Smooth muscle cell (in vitro differentiated cells): ENCODE measurements around the gene CACNG7. TPM values are rescaled to one million over a fixed set of nuclear protein-coding genes. Genes with fewer than 3 reads are reported as not detected.

Experiments used
- DNase-seq: peaks from one replicate; lab custom pipeline; 2025; ENCODE audit not compliant: unreplicated experiment; lab: John Stamatoyannopoulos, UW
- H2AFZ ChIP-seq: fragments of 200-600 bp; sonication (generic); 2 replicates; pipeline ENCODE4 v1.6.0; 2016; ENCODE audit warnings: antibody characterized with exemption, low read depth, mild to moderate bottlenecking
- H3F3A ChIP-seq: fragments of 200-600 bp; sonication (generic); 2 replicates; pipeline ENCODE4 v1.6.0; 2017; ENCODE audit warnings: antibody characterized with exemption, low read depth
- H3K27ac ChIP-seq: fragments of 200-600 bp; sonication (generic); 2 replicates; pipeline ENCODE4 v1.5.1; 2016; ENCODE audit warnings: low read depth, mild to moderate bottlenecking
- H3K27me3 ChIP-seq: fragments of 200-600 bp; sonication (generic); 2 replicates; pipeline ENCODE4 v1.6.1; 2016; ENCODE audit warnings: low read depth, mild to moderate bottlenecking
- H3K36me3 ChIP-seq: fragments of 200-600 bp; sonication (generic); 2 replicates; pipeline ENCODE4 v1.5.1; 2016; ENCODE audit warnings: low read depth
- H3K4me1 ChIP-seq: fragments of 200-600 bp; sonication (generic); 2 replicates; pipeline ENCODE4 v1.5.1; 2016; ENCODE audit warnings: low read depth
- H3K4me2 ChIP-seq: fragments of 200-600 bp; sonication (generic); 2 replicates; pipeline ENCODE4 v1.6.0; 2016; ENCODE audit warnings: mild to moderate bottlenecking
- H3K4me3 ChIP-seq: fragments of 200-600 bp; sonication (generic); 2 replicates; pipeline ENCODE4 v1.5.1; 2016; ENCODE audit warnings: mild to moderate bottlenecking
- H3K79me2 ChIP-seq: fragments of 200-600 bp; sonication (generic); 2 replicates; pipeline ENCODE4 v1.6.0; 2016; ENCODE audit warnings: low read depth, mild to moderate bottlenecking
- H3K9ac ChIP-seq: fragments of 200-600 bp; sonication (generic); 2 replicates; pipeline ENCODE4 v1.6.0; 2016; ENCODE audit warnings: low read depth
- H3K9me3 ChIP-seq: fragments of 200-600 bp; sonication (generic); replicated peaks from 2 replicates; pipeline ENCODE4 v1.5.1; 2016; ENCODE audit warnings: low read depth
- H4K20me1 ChIP-seq: fragments of 200-600 bp; sonication (generic); 2 replicates; pipeline ENCODE4 v1.6.0; 2016; ENCODE audit warnings: low read depth
- CTCF ChIP-seq: fragments of 200-600 bp; sonication (generic); IDR thresholded peaks from 2 replicates; pipeline ENCODE4 v1.5.1; 2017; ENCODE audit warnings: borderline replicate concordance, mild to moderate bottlenecking, antibody characterized with exemption; ENCODE audit not compliant: insufficient read depth, poor library complexity, severe bottlenecking
- WGBS: methylation state at CpG from one replicate; pipeline ENCODE4 v1.1.7; 2016; ENCODE audit warnings: low lambda C conversion rate; 5-methylcytosine and 5-hydroxymethylcytosine counted together
- polyA plus RNA-seq: library from polyadenylated mRNA; unstranded; fragments of >200 nt; fragmentation: Nextera tagmentation; extraction: Ambion mirVana; gene quantifications from 2 replicates; pipeline ENCODE4 v1.2.1, GENCODE V29; 2016
- total RNA-seq: library from RNA; depleted of rRNA; stranded (reverse); fragments of >200 nt; gene quantifications from 2 replicates; pipeline ENCODE4 v1.2.3, GENCODE V29; 2014

CACNG7 gene
- total and polyA plus RNA-seq, 2 experiments from 2014 or later: 1.3 to 6.1 TPM

GRCh38 chr19:53958168-53958571, 49.1 kb downstream of the CACNG7 start:
- peaks cover 69% of the 10 kb centered on the region for H3K27me3 ChIP-seq
- H4K20me1 ChIP-seq: no peaks in the 10 kb centered on the region
- no peaks in the 10 kb centered on the region for H3K9me3 ChIP-seq
- no peak for DNase-seq
- H3K27ac ChIP-seq: no peak overlapping the region
- no peak overlapping the region for H2AFZ ChIP-seq
- no peaks in the 10 kb centered on the region for H3K36me3 ChIP-seq
- no peak overlapping the region for H3K9ac ChIP-seq
- no peak for TF ChIP-seq CTCF
- H3F3A ChIP-seq: no peaks in the 10 kb centered on the region
- H3K4me1 ChIP-seq: peaks cover 16% of the 10 kb centered on the region
- no peaks in the 10 kb centered on the region for H3K79me2 ChIP-seq
- 5% methylated on average over 7 of the region's 14 CpGs for WGBS
- H3K4me3 ChIP-seq: no peak overlapping the region
- H3K4me2 ChIP-seq: no peak overlapping the region

- H3K4me2 ChIP-seq: no peak overlapping the region
- no peaks in the 10 kb centered on the region for H3K36me3 ChIP-seq
- no peak overlapping the region for H3K9ac ChIP-seq
- no peak overlapping the region for H3K4me3 ChIP-seq
- H3K79me2 ChIP-seq: no peaks in the 10 kb centered on the region
- H2AFZ ChIP-seq: no peak overlapping the region
- WGBS: 10% methylated on average over 6 of the region's 22 CpGs
- TF ChIP-seq CTCF: no peak
- no peaks in the 10 kb centered on the region for H3F3A ChIP-seq
- H3K4me1 ChIP-seq: peaks cover 16% of the 10 kb centered on the region
- peaks cover 79% of the 10 kb centered on the region for H3K27me3 ChIP-seq
- no peak for DNase-seq
- no peaks in the 10 kb centered on the region for H3K9me3 ChIP-seq
- H4K20me1 ChIP-seq: no peaks in the 10 kb centered on the region
- H3K27ac ChIP-seq: no peak overlapping the region
Observed at GRCh38 chr19:53958823-53959757, 50.0 kb downstream of the CACNG7 start.

GRCh38 chr19:53960187-53960586, 51.1 kb downstream of the CACNG7 start:
- Histone ChIP-seq H3K4me3 (no peak overlapping the region), H3K27ac (no peak overlapping the region), H3K4me1 (peaks cover 16% of the 10 kb centered on the region), H4K20me1 (no peaks in the 10 kb centered on the region), H2AFZ (no peak overlapping the region), H3K4me2 (no peak overlapping the region), H3K27me3 (peaks cover 90% of the 10 kb centered on the region), H3K9ac (no peak overlapping the region), H3K9me3 (no peaks in the 10 kb centered on the region), H3F3A (no peaks in the 10 kb centered on the region), H3K36me3 (no peaks in the 10 kb centered on the region), H3K79me2 (no peaks in the 10 kb centered on the region)
- no peak for TF ChIP-seq CTCF
- no peak for DNase-seq
- 34% methylated on average over 10 of the region's 10 CpGs for WGBS
